ENCODE measurements around the gene CLPTM1L. TPM values are rescaled to one million over a fixed set of nuclear protein-coding genes. Genes with fewer than 3 reads are reported as not detected.
A peak's percentile ranks its signal among the peaks of the same experiment; 100 is the strongest.
"Not testable (repeated sequence)": the region's sequence is repeated elsewhere in the genome, so short reads cannot be mapped to it uniquely, and the experiment has no call there.

CLPTM1L gene
- total RNA-seq, 1 experiment from 2014 or later: 139 TPM

DNA sequence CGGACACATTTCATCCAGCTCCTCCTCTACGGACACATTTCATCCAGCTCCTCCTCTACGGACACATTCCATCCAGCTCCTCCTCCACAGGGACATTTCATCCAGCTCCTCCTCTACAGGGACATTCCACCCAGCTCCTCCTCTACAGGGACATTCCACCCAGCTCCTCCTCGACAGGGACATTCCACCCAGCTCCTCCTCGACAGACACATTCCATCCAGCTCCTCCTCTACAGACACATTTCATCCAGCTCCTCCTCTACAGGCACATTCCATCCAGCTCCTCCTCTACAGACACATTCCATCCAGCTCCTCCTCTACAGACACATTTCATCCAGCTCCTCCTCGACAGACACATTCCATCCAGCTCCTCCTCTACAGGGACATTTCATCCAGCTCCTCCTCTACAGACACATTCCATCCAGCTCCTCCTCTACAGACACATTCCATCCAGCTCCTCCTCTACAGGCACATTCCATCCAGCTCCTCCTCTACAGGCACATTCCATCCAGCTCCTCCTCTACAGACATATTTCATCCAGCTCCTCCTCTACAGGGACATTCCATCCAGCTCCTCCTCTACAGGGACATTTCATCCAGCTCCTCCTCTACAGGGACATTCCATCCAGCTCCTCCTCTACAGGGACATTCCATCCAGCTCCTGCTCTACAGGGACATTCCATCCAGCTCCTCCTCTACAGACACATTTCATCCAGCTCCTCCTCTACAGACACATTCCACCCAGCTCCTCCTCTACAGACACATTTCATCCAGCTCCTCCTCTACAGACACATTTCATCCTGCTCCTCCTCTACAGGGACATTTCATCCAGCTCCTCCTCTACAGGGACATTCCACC is 17.8 kb downstream of the CLPTM1L start:
- DNase-seq (ENCODE audit: low read depth): peak; percentile 46

DNA sequence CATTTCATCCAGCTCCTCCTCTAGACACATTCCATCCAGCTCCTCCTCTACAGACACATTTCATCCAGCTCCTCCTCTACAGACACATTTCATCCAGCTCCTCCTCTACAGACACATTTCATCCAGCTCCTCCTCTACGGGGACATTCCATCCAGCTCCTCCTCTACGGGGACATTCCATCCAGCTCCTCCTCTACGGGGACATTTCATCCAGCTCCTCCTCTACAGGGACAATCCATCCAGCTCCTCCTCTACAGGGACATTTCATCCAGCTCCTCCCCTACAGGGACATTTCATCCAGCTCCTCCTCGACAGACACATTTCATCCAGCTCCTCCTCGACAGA is 18.4 kb downstream of the CLPTM1L start:
- not testable (repeated sequence) for DNase-seq (ENCODE audit: low read depth)

DNA sequence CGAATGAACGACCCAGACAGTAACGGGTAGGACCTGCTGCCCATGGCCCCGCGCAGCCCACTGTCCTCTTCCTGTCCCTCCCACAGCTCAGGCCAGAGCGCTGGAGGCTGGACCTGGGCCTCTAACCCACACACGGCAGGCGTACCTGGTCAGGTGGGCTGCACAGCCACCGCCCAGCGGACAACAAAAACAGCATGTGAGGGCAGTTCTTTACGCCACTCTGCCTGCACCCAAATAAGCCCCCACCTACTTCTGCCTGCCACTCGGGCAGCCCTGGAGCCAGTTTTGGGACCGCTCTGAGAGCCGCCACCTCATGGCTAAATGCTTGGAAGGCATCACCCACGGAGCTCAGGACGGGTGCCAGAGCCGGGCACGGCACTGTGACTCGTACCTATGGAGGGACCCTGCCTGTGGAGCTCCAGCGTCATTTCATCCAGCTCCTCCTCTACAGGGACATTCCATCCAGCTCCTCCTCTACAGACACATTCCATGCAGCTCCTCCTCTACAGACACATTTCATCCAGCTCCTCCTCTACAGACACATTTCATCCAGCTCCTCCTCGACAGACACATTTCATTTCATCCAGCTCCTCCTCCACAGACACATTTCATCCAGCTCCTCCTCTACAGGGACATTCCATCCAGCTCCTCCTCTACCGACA is 18.9 kb downstream of the CLPTM1L start:
- no peak for DNase-seq (ENCODE audit: low read depth)

DNA sequence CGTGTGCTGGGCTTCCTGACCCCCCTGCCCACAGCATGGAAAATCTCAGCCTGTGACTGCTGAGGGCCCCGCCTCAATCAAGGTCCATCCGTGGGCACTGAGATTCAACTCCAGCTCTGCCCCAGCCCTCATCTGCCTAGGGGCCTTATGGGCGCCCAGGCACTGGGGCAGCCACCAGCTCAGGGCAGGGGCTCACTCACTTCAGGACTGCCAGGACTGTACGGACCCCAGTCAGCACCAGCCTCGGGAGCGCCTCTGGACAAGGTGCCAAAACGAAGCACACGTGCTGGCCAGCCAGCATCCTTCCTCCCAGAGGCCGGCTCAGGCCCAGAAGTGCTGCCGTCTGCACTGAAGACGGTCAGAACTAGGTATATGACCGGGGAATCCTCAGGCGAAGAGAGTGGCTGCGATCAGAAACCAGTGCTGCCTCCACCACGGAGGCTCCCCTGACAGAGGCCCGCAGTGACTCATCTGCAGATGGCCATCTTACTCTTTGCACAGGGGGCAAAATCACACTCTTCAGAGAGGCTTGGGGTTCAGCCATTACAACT is 19.6 kb downstream of the CLPTM1L start:
- DNase-seq (ENCODE audit: low read depth): no peak

DNA sequence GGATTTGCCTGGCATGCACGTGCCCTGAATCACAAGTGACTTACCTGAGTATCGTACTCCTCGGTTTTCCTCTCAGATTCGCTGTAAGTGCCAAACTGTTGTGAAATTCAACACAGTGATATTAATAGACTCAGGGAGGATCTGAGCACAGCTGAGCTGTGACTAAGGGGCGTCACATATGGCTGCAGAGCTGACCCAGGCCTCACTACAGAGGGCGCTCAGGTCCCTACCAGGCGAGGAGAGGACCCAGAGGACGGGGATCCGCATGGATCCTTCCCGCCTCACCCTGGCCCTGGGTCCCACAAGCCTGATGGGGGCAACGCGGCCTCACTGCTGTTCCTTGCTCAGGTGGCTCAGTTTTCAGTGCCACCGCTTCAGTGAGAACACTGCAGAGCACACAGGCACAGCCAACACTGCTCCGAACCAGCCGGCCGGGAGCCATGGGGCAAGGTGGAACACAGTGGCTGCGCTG is 20.1 kb downstream of the CLPTM1L start:
- no peak for DNase-seq (ENCODE audit: low read depth)

DNA sequence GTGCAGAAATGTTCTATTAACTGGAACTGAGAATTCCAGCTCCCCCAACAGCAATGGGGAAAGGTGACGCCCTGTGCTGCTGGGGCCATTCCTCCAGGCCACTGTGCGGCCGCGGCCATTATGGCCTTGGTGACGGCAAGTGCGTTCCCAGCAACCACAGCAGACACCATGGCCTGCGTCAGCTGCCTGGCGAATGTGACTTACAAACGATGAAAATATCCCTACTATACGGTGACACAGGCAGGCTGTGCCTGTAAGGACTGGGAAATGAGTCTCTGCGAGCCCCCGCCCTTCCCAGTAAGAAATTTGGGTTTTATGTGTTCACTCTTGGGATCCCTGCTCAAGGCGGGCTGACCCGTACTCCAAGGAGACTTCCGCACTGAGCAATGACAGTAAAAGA is 20.6 kb downstream of the CLPTM1L start:
- DNase-seq (ENCODE audit: low read depth): no peak

DNA sequence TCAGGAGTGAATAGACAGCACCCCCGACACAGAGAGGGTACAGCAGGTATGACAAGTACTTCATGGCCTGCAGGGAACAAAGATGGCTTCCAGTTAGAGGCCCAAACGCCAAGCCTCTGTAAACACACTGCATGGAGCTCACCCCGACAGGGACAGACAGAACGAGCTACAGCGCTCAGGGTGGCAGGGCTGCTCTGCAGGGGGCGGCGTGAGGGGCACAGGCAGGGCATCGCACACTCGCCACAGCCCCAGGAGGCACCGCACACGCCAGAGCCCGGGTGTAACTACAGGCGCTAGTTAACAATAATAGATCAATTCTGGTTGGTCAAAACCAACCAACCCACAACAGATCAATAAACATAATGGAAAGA is 21.1 kb downstream of the CLPTM1L start:
- no peak for DNase-seq (ENCODE audit: low read depth)

DNA sequence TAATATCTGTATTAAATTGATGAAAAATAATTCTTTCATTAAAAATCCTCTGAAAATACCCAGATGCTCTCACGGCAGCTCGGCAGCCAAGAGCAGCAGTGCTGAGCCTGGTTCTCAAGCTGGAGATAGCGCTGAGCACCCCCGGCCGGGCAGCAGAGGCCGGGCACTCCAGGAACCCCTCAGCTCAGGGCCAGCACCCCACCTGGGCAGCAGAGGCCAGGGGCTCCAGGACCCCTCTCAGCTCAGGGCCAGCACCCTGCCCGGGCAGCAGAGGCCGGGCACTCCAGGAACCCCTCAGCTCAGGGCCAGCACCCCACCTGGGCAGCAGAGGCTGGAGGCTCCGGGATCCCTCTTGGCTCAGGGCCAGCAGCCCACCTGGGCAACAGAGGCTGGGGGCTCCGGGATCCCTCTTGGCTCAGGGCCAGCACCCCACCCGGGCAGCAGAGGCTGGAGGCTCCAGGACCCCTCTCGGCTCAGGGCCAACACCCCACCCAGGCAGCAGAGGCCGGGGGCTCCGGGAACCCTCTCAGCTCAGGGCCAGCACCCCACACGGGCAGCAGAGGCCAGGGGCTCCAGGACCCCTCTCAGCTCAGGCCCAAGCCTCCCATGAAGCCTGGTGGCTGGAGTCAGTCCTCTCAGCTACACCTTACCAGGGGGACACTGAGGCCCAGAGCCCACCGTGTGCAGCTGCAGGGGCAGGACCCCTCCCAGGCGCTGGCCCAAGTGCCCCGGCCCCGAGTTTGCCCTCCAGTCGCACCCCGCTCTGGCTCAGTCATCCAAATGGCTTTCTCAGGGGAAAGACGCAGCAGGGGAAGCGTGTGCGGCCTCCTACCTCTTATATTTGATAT is 21.7 kb downstream of the CLPTM1L start:
- DNase-seq (ENCODE audit: low read depth): no peak

DNA sequence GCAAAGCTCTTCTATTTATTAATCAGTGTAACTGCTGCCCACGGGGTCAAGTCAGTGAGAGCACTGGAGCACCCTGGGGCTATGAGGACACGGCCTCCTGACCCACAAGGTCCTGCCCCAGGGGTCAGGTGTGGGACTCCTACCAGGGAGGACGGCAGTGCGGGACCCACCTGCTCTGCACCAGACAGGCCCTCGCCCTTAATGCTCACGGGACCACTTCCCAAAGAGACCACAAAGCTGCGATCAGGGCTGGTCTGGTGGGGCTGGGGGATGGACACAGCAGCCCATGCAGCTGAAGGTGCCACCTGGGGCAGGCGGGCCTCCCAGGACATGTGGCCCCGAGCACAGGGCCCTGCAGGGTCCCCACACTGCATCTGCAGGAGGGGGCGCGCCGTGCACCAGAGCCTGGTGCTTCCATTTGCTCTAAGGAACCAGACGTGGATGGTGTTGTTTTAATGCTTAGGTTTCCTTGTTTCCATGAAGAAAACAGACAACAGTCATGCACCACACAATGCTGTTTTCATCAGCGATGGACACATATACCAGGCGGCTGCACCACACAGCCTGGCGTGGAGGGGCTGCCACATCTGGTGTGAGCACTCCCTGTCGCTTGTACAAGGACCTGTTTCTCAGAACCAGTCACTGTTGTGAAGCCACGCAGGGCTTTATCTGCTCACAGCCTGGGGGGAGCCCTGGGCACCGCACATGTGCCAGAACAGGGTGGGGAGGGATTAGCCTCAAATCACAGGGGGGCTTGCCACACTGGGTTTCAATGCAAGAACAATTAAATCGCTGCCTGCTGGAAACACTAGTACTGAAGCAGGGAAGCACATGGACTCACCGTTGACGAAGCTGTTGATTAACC is 22.6 kb downstream of the CLPTM1L start:
- DNase-seq (ENCODE audit: low read depth): no peak

DNA sequence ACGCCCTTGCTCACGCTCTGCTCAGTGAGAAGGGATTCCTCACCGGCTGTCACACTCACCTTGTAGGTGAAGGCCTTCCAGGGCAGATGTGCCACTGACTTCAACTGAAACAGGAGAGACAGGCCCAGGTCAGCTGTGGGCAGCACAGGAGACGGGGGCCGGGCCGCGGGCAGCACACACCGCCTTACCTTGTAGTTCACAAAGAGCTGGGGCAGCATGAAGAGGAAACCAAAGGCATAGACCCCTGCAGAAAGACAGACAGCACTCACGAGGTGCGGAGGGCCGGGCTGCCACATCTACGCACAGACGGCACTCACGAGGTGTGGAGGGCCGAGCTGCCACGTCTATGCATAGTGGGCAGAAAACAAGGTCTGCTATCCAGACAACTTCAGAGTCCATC is 23.3 kb downstream of the CLPTM1L start:
- no peak for DNase-seq (ENCODE audit: low read depth)

DNA sequence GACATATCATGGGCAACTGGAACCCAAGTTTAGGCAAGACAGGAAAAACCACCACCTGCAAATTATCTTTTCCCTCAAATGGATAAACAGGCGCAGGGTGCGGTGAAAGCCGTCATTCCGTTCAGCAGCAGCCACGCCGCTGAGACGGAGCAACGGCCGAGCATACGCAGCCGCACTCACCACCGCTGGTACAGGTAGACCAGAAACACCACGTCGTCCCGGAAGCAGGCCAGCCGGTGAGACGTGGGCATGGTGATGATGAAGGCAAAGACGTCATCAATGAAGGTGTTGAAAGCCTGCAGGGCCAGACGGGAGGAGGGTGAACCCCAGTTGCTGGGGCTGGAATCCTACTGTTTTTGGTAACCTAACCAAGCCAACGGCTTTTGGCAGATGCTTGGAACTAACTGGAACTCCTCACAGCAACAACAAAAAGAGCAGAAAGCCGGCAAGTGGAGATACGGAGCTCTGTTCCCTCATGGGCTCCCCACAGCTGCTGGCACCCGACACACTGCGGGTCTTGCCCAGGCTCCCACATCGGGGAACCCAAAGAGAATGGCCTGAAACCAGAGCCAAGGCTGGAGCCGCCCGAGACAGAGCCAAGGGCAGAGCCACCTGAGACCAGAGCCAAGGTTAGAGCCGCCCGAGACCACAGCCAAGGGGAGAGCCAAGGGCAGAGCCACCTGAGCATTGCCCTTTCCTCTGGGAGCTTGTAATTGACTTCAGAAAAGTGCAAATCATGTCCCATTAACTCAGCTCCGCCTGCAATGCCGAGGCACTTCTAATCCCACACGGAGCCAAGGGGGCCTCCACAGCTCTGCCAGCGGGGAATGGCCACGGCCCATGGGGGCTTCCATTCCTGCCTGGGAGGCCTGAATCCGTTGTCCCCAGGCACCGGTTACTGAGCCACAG is 24.2 kb downstream of the CLPTM1L start:
- no peak for DNase-seq (ENCODE audit: low read depth)

DNA sequence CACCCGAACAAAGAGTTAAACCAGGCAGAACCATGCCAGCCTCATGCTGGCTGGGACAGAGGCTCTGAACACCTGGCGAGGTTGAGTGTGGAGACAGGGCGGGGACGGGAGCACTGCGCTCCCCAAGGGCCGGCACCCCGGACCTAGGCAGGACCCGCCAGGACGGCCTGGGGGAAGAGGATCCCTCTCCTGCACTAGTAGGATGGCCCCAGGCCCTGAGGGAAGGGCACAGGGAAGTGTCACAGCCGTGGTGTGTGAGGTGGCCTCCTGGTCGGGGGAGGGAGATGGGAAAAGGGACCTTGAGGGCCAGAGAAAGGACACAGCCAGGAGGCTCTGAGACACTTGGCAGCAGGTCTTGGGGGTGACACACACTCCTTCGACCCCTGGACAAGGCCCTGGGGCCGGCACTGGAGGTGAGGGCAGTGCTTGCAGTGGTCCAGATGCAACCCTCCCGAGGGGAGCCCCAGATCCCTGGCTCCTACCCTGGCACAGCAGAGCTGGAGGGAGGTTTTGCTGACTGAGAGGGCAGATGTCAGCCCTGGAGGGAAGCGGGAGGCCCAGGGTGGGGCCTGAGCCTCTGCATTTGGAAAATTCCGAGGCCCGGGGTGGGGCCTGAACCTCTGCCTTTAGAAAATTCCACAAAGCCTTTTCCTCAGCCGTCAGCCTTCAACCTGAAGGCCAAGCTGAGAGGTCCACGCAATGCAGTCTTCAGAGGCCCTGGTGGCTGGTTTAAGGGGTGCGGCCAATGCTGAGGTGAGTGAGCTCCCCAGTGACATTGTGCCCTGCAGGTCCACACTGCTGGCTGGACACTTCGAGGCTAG is 25.3 kb downstream of the CLPTM1L start:
- DNase-seq (ENCODE audit: low read depth): no peak

DNA sequence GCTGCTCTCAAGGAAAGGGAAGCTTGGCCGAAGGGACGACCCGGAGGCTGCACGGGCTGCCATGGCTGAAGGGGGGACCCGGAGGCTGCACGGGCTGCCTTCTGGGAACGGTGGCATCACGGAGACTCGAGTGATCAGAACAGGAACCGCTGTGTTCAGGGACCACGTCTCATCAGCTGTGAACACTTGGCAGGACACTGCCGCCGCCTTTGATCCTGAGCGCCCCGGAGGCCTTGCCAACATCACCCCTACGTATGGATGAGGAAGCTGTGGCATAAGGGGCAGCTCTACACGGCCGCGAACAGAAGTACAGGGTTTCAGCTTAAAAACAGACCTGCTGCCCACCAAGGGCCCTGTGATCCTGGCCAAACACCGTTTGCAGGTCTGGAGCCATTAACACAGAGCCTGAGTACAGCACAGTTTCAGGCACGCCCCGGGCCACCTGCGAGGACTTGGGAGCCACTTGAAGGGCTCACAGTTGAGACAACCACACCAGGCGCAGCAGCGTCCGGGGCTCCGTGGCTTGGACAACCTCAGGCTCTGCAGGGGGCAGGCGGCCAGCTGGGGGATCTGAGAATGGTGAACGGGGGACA is 26.1 kb downstream of the CLPTM1L start:
- no peak for DNase-seq (ENCODE audit: low read depth)

DNA sequence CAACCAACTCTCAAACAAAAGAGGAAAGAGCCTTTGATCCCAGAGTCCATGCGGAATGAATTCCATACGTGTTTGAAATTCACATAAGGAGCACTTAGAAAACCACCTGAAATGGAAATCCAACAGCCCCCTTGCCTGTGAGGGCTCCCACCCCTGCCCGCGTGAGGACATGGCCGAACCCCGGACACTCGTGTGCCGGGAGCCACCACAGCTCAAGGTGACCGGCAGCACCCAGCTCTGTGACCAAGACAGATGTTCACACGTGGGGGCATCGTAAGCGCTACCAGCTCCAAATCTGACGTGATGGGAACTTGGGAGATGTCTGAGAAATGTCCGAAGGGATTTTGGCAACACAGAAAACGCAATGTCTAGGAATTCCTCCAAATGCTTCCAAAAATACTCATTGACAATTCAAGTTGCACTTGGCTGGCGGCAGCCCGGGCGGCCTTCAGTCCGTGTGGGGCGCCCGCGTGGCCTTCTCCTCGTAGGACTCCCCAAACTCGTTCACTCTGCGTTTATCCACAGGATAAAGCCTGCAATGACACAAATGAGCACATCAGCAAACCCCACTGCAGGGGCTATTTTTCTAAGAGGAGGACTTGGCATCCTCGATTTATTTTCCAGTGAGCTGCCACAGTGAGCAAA is 26.9 kb downstream of the CLPTM1L start:
- no peak for DNase-seq (ENCODE audit: low read depth)

DNA sequence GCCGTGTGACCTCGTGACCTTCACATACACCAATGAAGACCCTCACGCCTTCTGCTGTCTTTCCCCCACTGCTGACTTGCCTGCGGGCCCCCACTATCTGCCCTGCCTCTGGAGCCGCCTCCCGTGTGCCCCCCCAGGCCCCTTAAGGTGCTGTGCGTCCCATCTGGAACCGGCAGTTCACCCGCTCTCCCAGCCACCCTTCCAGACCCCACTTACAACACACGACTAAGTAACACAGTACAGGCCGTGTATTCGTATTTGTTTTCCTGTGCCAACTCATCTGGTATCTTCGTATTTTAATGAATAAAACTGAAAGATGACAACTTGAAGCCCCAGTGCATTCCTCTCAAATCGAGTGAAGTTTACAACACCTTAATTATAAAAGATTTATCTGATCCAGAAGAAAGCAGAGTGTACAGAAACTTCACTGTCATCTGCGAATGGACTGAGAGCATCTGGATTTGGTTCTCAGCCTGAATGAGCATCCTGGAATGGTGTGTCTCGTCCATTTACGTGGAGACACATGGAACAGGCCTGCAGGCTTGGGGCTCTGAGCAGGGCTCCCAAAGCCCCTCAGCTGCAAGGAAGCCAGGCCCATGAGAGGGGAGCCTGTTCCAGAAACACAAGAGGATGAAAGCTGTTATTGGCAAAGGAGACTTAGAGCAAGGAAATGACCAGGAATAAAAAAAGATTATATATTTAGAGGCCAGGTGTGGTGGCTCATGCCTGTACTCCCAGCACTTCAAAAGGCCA is 28.1 kb downstream of the CLPTM1L start:
- no peak for DNase-seq (ENCODE audit: low read depth)

DNA sequence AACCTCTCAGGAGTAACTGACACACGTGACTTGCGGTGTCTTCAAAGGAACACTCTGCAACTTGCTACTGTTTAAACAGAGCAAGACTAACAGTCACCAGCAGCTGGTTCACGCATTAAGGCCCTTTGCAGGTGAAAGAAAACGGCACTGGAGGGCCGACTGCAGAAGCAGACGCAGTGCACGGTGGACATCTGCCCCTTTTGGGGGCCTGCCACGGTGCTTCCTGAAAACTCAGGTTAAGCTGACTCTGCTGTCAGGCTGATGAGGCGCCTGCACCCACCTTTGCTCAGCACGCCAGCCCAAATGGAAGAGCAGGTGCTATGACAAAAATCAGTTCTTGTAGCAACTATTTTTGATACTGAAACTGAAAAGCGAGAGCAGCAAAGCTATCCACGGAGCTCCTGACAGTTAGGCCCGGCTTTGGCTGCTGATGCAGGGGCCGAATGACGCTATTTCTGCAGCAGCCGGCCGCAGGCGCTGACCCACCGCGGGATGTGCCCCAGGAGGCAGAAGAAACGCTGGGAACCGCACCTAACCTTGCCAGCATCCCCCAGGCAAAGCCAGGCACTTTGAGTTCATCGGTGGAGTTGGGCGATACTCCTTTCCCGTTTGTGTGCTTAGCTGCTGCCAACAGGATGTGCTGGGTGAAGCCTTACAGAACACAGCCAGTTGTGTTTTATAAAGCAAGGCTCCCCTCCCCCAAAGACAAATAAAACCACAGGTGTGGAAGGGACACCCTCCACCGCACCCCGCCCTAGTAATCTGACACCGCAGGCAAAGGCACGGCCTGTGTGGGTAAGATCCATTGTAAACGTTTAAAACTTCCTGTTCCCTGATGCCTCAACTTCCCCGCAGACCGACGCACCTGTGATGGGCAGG is 29.0 kb downstream of the CLPTM1L start:
- DNase-seq (ENCODE audit: low read depth): no peak

Measured in LHCN-M2 (cell line).